ENCODE data around the gene DEAF1.

DEAF1 gene

GRCh38 chr11:679271-680207, 15.5 kb downstream of the DEAF1 start:
- Histone ChIP-seq H3K27me3 (ENCODE audit: control insufficient read depth, insufficient read depth, low read length, poor library complexity, severe bottlenecking) (no peaks in the 10 kb centered on the region), H3K4me3 (ENCODE audit: insufficient read depth, low read depth, low read length) (no peak overlapping the region), H3K36me3 (ENCODE audit: control insufficient read depth, insufficient read depth, low read length) (peaks cover 32% of the 10 kb centered on the region), H3K4me1 (ENCODE audit: control insufficient read depth, insufficient read depth, low read length) (no peaks in the 10 kb centered on the region), H3K9me3 (ENCODE audit: control insufficient read depth, low read length) (no peaks in the 10 kb centered on the region), H3K27ac (ENCODE audit: insufficient read depth, low read depth, low read length, poor library complexity, severe bottlenecking) (no peak overlapping the region)
- WGBS, 2 experiments: 96% methylated on average over 36 of the region's 36 CpGs

GRCh38 chr11:678297-678696, 16.7 kb downstream of the DEAF1 start:
- no peak overlapping the region for H3K27ac ChIP-seq (ENCODE audit: insufficient read depth, low read depth, low read length, poor library complexity, severe bottlenecking)
- no peaks in the 10 kb centered on the region for H3K9me3 ChIP-seq (ENCODE audit: control insufficient read depth, low read length)
- H3K36me3 ChIP-seq (ENCODE audit: control insufficient read depth, insufficient read depth, low read length): peaks cover 34% of the 10 kb centered on the region
- H3K27me3 ChIP-seq (ENCODE audit: control insufficient read depth, insufficient read depth, low read length, poor library complexity, severe bottlenecking): no peaks in the 10 kb centered on the region
- H3K4me3 ChIP-seq (ENCODE audit: insufficient read depth, low read depth, low read length): no peak overlapping the region
- no peaks in the 10 kb centered on the region for H3K4me1 ChIP-seq (ENCODE audit: control insufficient read depth, insufficient read depth, low read length)
- WGBS, 2 experiments: 90 to 95% methylated on average over 3 of the region's 3 CpGs

GRCh38 chr11:674406-674805, 20.6 kb downstream of the DEAF1 start:
- Histone ChIP-seq H3K27ac (ENCODE audit: insufficient read depth, low read depth, low read length, poor library complexity, severe bottlenecking) (no peak overlapping the region), H3K4me3 (ENCODE audit: insufficient read depth, low read depth, low read length) (no peak overlapping the region), H3K4me1 (ENCODE audit: control insufficient read depth, insufficient read depth, low read length) (no peaks in the 10 kb centered on the region), H3K9me3 (ENCODE audit: control insufficient read depth, low read length) (no peaks in the 10 kb centered on the region), H3K27me3 (ENCODE audit: control insufficient read depth, insufficient read depth, low read length, poor library complexity, severe bottlenecking) (no peaks in the 10 kb centered on the region), H3K36me3 (ENCODE audit: control insufficient read depth, insufficient read depth, low read length) (peaks cover 27% of the 10 kb centered on the region)
- 93 to 94% methylated on average over 17 of the region's 17 CpGs for WGBS, 2 experiments

- Histone ChIP-seq H3K4me3 (ENCODE audit: insufficient read depth, low read depth, low read length) (no peak overlapping the region), H3K27ac (ENCODE audit: insufficient read depth, low read depth, low read length, poor library complexity, severe bottlenecking) (no peak overlapping the region), H3K27me3 (ENCODE audit: control insufficient read depth, insufficient read depth, low read length, poor library complexity, severe bottlenecking) (no peaks in the 10 kb centered on the region), H3K9me3 (ENCODE audit: control insufficient read depth, low read length) (no peaks in the 10 kb centered on the region), H3K4me1 (ENCODE audit: control insufficient read depth, insufficient read depth, low read length) (no peaks in the 10 kb centered on the region), H3K36me3 (ENCODE audit: control insufficient read depth, insufficient read depth, low read length) (peaks cover 25% of the 10 kb centered on the region)
- WGBS, 2 experiments: 89 to 93% methylated on average over 8 of the region's 8 CpGs
Observed at GRCh38 chr11:673866-674265, 21.2 kb downstream of the DEAF1 start.

GRCh38 chr11:665704-666281, 29.2 kb downstream of the DEAF1 start:
- H3K27me3 ChIP-seq (ENCODE audit: control insufficient read depth, insufficient read depth, low read length, poor library complexity, severe bottlenecking): no peaks in the 10 kb centered on the region
- H3K4me3 ChIP-seq (ENCODE audit: insufficient read depth, low read depth, low read length): no peak overlapping the region
- no peak overlapping the region for H3K27ac ChIP-seq (ENCODE audit: insufficient read depth, low read depth, low read length, poor library complexity, severe bottlenecking)
- peaks cover 9% of the 10 kb centered on the region for H3K36me3 ChIP-seq (ENCODE audit: control insufficient read depth, insufficient read depth, low read length)
- no peaks in the 10 kb centered on the region for H3K4me1 ChIP-seq (ENCODE audit: control insufficient read depth, insufficient read depth, low read length)
- 94 to 95% methylated on average over 11 of the region's 11 CpGs for WGBS, 2 experiments
- no peaks in the 10 kb centered on the region for H3K9me3 ChIP-seq (ENCODE audit: control insufficient read depth, low read length)

- Histone ChIP-seq H3K4me1 (ENCODE audit: control insufficient read depth, insufficient read depth, low read length) (no peaks in the 10 kb centered on the region), H3K36me3 (ENCODE audit: control insufficient read depth, insufficient read depth, low read length) (peaks cover 13% of the 10 kb centered on the region), H3K9me3 (ENCODE audit: control insufficient read depth, low read length) (no peaks in the 10 kb centered on the region), H3K27ac (ENCODE audit: insufficient read depth, low read depth, low read length, poor library complexity, severe bottlenecking) (no peak overlapping the region), H3K27me3 (ENCODE audit: control insufficient read depth, insufficient read depth, low read length, poor library complexity, severe bottlenecking) (no peaks in the 10 kb centered on the region), H3K4me3 (ENCODE audit: insufficient read depth, low read depth, low read length) (no peak overlapping the region)
- 93 to 95% methylated on average over 15 of the region's 15 CpGs for WGBS, 2 experiments
Observed at GRCh38 chr11:665062-665703, 29.8 kb downstream of the DEAF1 start.

- Histone ChIP-seq H3K27ac (ENCODE audit: insufficient read depth, low read depth, low read length, poor library complexity, severe bottlenecking) (no peak overlapping the region), H3K9me3 (ENCODE audit: control insufficient read depth, low read length) (no peaks in the 10 kb centered on the region), H3K4me3 (ENCODE audit: insufficient read depth, low read depth, low read length) (no peak overlapping the region), H3K36me3 (ENCODE audit: control insufficient read depth, insufficient read depth, low read length) (peaks cover 13% of the 10 kb centered on the region), H3K4me1 (ENCODE audit: control insufficient read depth, insufficient read depth, low read length) (no peaks in the 10 kb centered on the region), H3K27me3 (ENCODE audit: control insufficient read depth, insufficient read depth, low read length, poor library complexity, severe bottlenecking) (no peaks in the 10 kb centered on the region)
- WGBS, 2 experiments: 83 to 85% methylated on average over 15 of the region's 15 CpGs
Observed at GRCh38 chr11:662689-663274, 32.2 kb downstream of the DEAF1 start.

GRCh38 chr11:660681-661444, 34.2 kb downstream of the DEAF1 start:
- no peaks in the 10 kb centered on the region for H3K9me3 ChIP-seq (ENCODE audit: control insufficient read depth, low read length)
- H3K36me3 ChIP-seq (ENCODE audit: control insufficient read depth, insufficient read depth, low read length): peaks cover 11% of the 10 kb centered on the region
- H3K4me1 ChIP-seq (ENCODE audit: control insufficient read depth, insufficient read depth, low read length): no peaks in the 10 kb centered on the region
- WGBS, 2 experiments: 92 to 93% methylated on average over 19 of the region's 19 CpGs
- no peak overlapping the region for H3K4me3 ChIP-seq (ENCODE audit: insufficient read depth, low read depth, low read length)
- no peaks in the 10 kb centered on the region for H3K27me3 ChIP-seq (ENCODE audit: control insufficient read depth, insufficient read depth, low read length, poor library complexity, severe bottlenecking)
- no peak overlapping the region for H3K27ac ChIP-seq (ENCODE audit: insufficient read depth, low read depth, low read length, poor library complexity, severe bottlenecking)

GRCh38 chr11:660281-660680, 34.7 kb downstream of the DEAF1 start:
- peaks cover 5% of the 10 kb centered on the region for H3K36me3 ChIP-seq (ENCODE audit: control insufficient read depth, insufficient read depth, low read length)
- H3K9me3 ChIP-seq (ENCODE audit: control insufficient read depth, low read length): no peaks in the 10 kb centered on the region
- no peaks in the 10 kb centered on the region for H3K27me3 ChIP-seq (ENCODE audit: control insufficient read depth, insufficient read depth, low read length, poor library complexity, severe bottlenecking)

More at GRCh38 chr11:660281-660680, 34.7 kb downstream of the DEAF1 start:
- Histone ChIP-seq H3K4me3 (ENCODE audit: insufficient read depth, low read depth, low read length) (no peak overlapping the region), H3K4me1 (ENCODE audit: control insufficient read depth, insufficient read depth, low read length) (no peaks in the 10 kb centered on the region), H3K27ac (ENCODE audit: insufficient read depth, low read depth, low read length, poor library complexity, severe bottlenecking) (no peak overlapping the region)
- WGBS, 2 experiments: 96 to 97% methylated on average over 19 of the region's 19 CpGs

All from ectodermal cell (in vitro differentiated cells).